B cell (primary cell): ENCODE data around the gene GABRP. TPM values are rescaled to one million over a fixed set of nuclear protein-coding genes. Genes with fewer than 3 reads are reported as not detected.
"Not testable (repeated sequence)": the region's sequence is repeated elsewhere in the genome, so short reads cannot be mapped to it uniquely, and the experiment has no call there.

ENCODE experiments used
- ATAC-seq: fragments of 200-7000 bp; cut with Tn5 transposase; one replicate; pipeline ENCODE4 v1.10.0; 2021; ENCODE audit warnings: low read depth, mild to moderate bottlenecking, moderate number of reproducible peaks, moderate library complexity
- CTCF ChIA-PET: fragments of 350-600 bp; sonication (Branson Sonifier 250); formaldehyde crosslinking; loops from one replicate; lab custom pipeline; 2021; ENCODE audit warnings: antibody characterized with exemption, inconsistent platforms; lab: Charles Lee
- POLR2A ChIA-PET: fragments of 350-600 bp; sonication (Branson Sonifier 250); formaldehyde crosslinking; loops from one replicate; lab custom pipeline; 2021; ENCODE audit warnings: antibody characterized with exemption; lab: Charles Lee
- DNase-seq: peaks from one replicate; pipeline ENCODE4 v3.0.0; 2013
- H2AFZ ChIP-seq: 2 replicates; pipeline ENCODE4 v1.6.1; 2012; ENCODE audit warnings: mild to moderate bottlenecking, low read depth, low read length; ENCODE audit not compliant: insufficient read depth, poor library complexity, severe bottlenecking
- H3K27ac ChIP-seq, 2 donors: 1 replicate in 1 of 2; 2 replicates in 1 of 2; pipeline ENCODE4 v1.5.1; 2012 to 2013; ENCODE audit warnings: low read length in 2 of 2, mild to moderate bottlenecking in 2 of 2, moderate library complexity in 1 of 2
- H3K27me3 ChIP-seq, 4 experiments: fragments of 200-600 bp in 1 of 4; sonication (generic) in 1 of 4; replicated peaks in 1 of 4; 1 replicate in 2 of 4; 2 replicates in 2 of 4; pipeline versions ENCODE4 v1.6.1 to v1.7.0; 2013 to 2016; ENCODE audit warnings: low read length in 3 of 4, mild to moderate bottlenecking in 2 of 4, mixed read lengths in 1 of 4, moderate library complexity in 1 of 4; ENCODE audit not compliant: insufficient read depth in 4 of 4, control insufficient read depth in 3 of 4; ENCODE audit errors: control extremely low read depth in 1 of 4
- H3K36me3 ChIP-seq, 2 experiments: replicated peaks in 1 of 2; 1 replicate in 1 of 2; 2 replicates in 1 of 2; pipeline versions ENCODE4 v1.6.1 to v1.7.1; 2013; ENCODE audit warnings: low read length in 1 of 2; ENCODE audit not compliant: insufficient read depth in 2 of 2, control insufficient read depth in 1 of 2; ENCODE audit errors: control extremely low read depth in 1 of 2, extremely low read depth in 1 of 2
- H3K4me1 ChIP-seq, 2 donors: fragments of 200-600 bp in 1 of 2; sonication (generic) in 1 of 2; 1 replicate in 1 of 2; 2 replicates in 1 of 2; pipeline versions ENCODE4 v1.5.1 to v1.6.1; 2013 to 2017; ENCODE audit warnings: low read length in 2 of 2; ENCODE audit not compliant: control insufficient read depth in 2 of 2, insufficient read depth in 2 of 2
- H3K4me2 ChIP-seq: replicated peaks from 2 replicates; pipeline ENCODE3; 2012; ENCODE audit warnings: mild to moderate bottlenecking, low read depth, low read length; ENCODE audit not compliant: poor library complexity, severe bottlenecking
- H3K4me3 ChIP-seq, 5 experiments: fragments of 200-600 bp in 1 of 5; sonication (generic) in 1 of 5; 1 replicate in 3 of 5; 2 replicates in 2 of 5; pipeline versions ENCODE4 v1.5.1 to v1.7.0; 2011 to 2016; ENCODE audit warnings: low read length in 4 of 5, mild to moderate bottlenecking in 4 of 5, low read depth in 2 of 5, control low read depth in 1 of 5, moderate library complexity in 1 of 5; ENCODE audit not compliant: insufficient read depth in 1 of 5; ENCODE audit errors: control extremely low read depth in 1 of 5, extremely low read depth in 1 of 5
- H3K79me2 ChIP-seq: fragments of 200-600 bp; sonication (generic); one replicate; pipeline ENCODE4 v1.6.0; 2016; ENCODE audit warnings: low read length; ENCODE audit not compliant: control insufficient read depth, insufficient read depth
- H3K9ac ChIP-seq: fragments of 200-600 bp; sonication (generic); 2 replicates; pipeline ENCODE4 v1.6.1; 2017; ENCODE audit warnings: mild to moderate bottlenecking, low read length, moderate library complexity
- H3K9me3 ChIP-seq, 3 donors: one replicate each; pipeline versions ENCODE4 v1.6.1 to v1.7.1; 2013; ENCODE audit warnings: low read length in 2 of 3; ENCODE audit not compliant: control insufficient read depth in 2 of 3, insufficient read depth in 1 of 3; ENCODE audit errors: control extremely low read depth in 1 of 3
- H4K20me1 ChIP-seq: 2 replicates; pipeline ENCODE4 v1.6.0; 2012; ENCODE audit warnings: mild to moderate bottlenecking, low read length; ENCODE audit not compliant: insufficient read depth, control insufficient read depth, poor library complexity, severe bottlenecking
- H3K27ac Mint-ChIP-seq: one replicate; pipeline ENCODE4 v1.8.0; 2021; ENCODE audit warnings: mixed read lengths
- H3K27me3 Mint-ChIP-seq: one replicate; pipeline ENCODE4 v1.8.0; 2021; ENCODE audit warnings: mixed read lengths
- H3K4me1 Mint-ChIP-seq: one replicate; pipeline ENCODE4 v1.8.0; 2021; ENCODE audit warnings: mixed read lengths
- H3K4me3 Mint-ChIP-seq: one replicate; pipeline ENCODE4 v1.8.0; 2021; ENCODE audit warnings: mixed read lengths
- H3K9me3 Mint-ChIP-seq: one replicate; pipeline ENCODE4 v1.8.0; 2022; ENCODE audit warnings: mixed read lengths; ENCODE audit not compliant: insufficient read depth
- EZH2 ChIP-seq: IDR thresholded peaks from 2 replicates; pipeline ENCODE4 v1.6.1; 2012; ENCODE audit warnings: borderline replicate concordance, low read depth, mild to moderate bottlenecking, moderate library complexity, low read length; ENCODE audit not compliant: insufficient read depth, poor library complexity, severe bottlenecking
- WGBS: methylation state at CpG from one replicate; pipeline ENCODE4 v1.1.5; 2013; ENCODE audit warnings: missing lambda C conversion rate; ENCODE audit not compliant: insufficient coverage; 5-methylcytosine and 5-hydroxymethylcytosine counted together
- intact Hi-C: fragments of 100-400 bp; cut with micrococcal nuclease; formaldehyde crosslinking; loops from one replicate; pipeline ENCODE4 v1.10.0; 2022
- polyA plus RNA-seq: library from polyadenylated mRNA; depleted of rRNA; stranded (reverse); fragments of >200 nt; gene quantifications from 2 replicates; pipeline ENCODE4 v1.2.3, GENCODE V29; 2012
- total RNA-seq, 2 donors: library from RNA; stranded (reverse); fragments of 120-200 nt in 1 of 2; gene quantifications; 1 replicate in 1 of 2; 2 replicates in 1 of 2; pipeline versions ENCODE4 v1.2.3 to v1.2.4, GENCODE V29; 2013 to 2022

GABRP gene
- total and polyA plus RNA-seq, 2 donors (not counting 1 experiment from before 2014, with no cell fraction given), result not detected

GRCh38 chr5:170765868-170766267, 17.7 kb upstream of the GABRP start:
- POLR2A ChIA-PET, H3K4me2 ChIP-seq, H3K27me3 Mint-ChIP-seq, CTCF ChIA-PET, H3K4me3 Mint-ChIP-seq, H3K4me1 ChIP-seq, H3K27ac ChIP-seq, H3K9me3 Mint-ChIP-seq, H3K4me1 Mint-ChIP-seq, H3K9me3 ChIP-seq, H3K27me3 ChIP-seq, H2AFZ ChIP-seq, DNase-seq, intact Hi-C loops, H3K36me3 ChIP-seq, ATAC-seq, H3K4me3 ChIP-seq, H3K9ac ChIP-seq, H4K20me1 ChIP-seq, H3K27ac Mint-ChIP-seq, H3K79me2 ChIP-seq: not testable (repeated sequence)
- WGBS, result 89% methylated on average over 9 of the region's 9 CpGs

- TF ChIP-seq EZH2, result no peak
- Mint-ChIP-seq H3K4me3 (no peak overlapping the region), H3K27me3 (peaks cover 6% of the 10 kb centered on the region), H3K4me1 (no peaks in the 10 kb centered on the region), H3K9me3 (no peaks in the 10 kb centered on the region), H3K27ac (no peak overlapping the region)
- no peak overlapping the region for H3K9ac ChIP-seq
- intact Hi-C loops, result no loop called here
- POLR2A ChIA-PET, result no interaction called here
- H3K36me3 ChIP-seq, result no peaks in the 10 kb centered on the region
- H4K20me1 ChIP-seq, result no peaks in the 10 kb centered on the region
- H3K79me2 ChIP-seq, result no peaks in the 10 kb centered on the region
- CTCF ChIA-PET, result interaction anchor here (0.8 kb wide), 1 partner anchor 9 kb away, joined by 3 read pairs; no protein-coding TSS in a partner anchor
- DNase-seq (no peak), ATAC-seq (no peak)
- H3K9me3 ChIP-seq, result no peaks in the 10 kb centered on the region
- H3K27me3 ChIP-seq, result peaks cover 0 to 3% (median 0%) of the 10 kb centered on the region in 4 experiments
- WGBS, result 62% methylated on average over 4 of the region's 6 CpGs
- no peaks in the 10 kb centered on the region for H3K4me1 ChIP-seq
- H2AFZ ChIP-seq, result no peak overlapping the region
- H3K27ac ChIP-seq, result no peak overlapping the region
- H3K4me2 ChIP-seq, result no peak overlapping the region
- H3K4me3 ChIP-seq, result no peak overlapping the region
Measured at GRCh38 chr5:170769246-170769645, 14.3 kb upstream of the GABRP start.
